T-helper 2 cell treated with Interferon-gamma antibody and Interleukin-4, amounts not matched to agents 100 ng/mL and 5 ng/mL, for 36 hours (primary cell): ENCODE data around the gene CLEC16A. TPM values are rescaled to one million over a fixed set of nuclear protein-coding genes. Genes with fewer than 3 reads are reported as not detected.

Experiments
- intact Hi-C: fragments of 100-400 bp; cut with micrococcal nuclease; formaldehyde crosslinking; loops from one replicate; pipeline ENCODE4 v1.15.1; 2023
- total RNA-seq: library from RNA; stranded (reverse); gene quantifications from 2 replicates; pipeline ENCODE4 v1.2.3, GENCODE V29; 2022

Gene CLEC16A
- total RNA-seq, 1 donor from 2014 or later = 31.0 TPM

- intact Hi-C loops = loop anchor here (5.0 to 10.0 kb wide), 2 partner anchors 49 to 247 kb away; no protein-coding TSS in a partner anchor
Measured at GRCh38 chr16:11107780-11108465, 163.6 kb downstream of the CLEC16A start.

GRCh38 chr16:11108466-11108805 lies 164.1 kb downstream of the CLEC16A start:
- intact Hi-C loops = loop anchor here (5.0 to 10.0 kb wide), 2 partner anchors 49 to 246 kb away; no protein-coding TSS in a partner anchor

GRCh38 chr16:11109566-11109965 lies 165.2 kb downstream of the CLEC16A start:
- intact Hi-C loops = loop anchor here (5.0 to 10.0 kb wide), 2 partner anchors 48 to 245 kb away; no protein-coding TSS in a partner anchor

GRCh38 chr16:11111150-11111549 lies 166.8 kb downstream of the CLEC16A start:
- intact Hi-C loops = no loop called here

- intact Hi-C loops = no loop called here
Measured at GRCh38 chr16:11111856-11112634, 167.7 kb downstream of the CLEC16A start.

- intact Hi-C loops = no loop called here
Measured at GRCh38 chr16:11112723-11113348, 168.5 kb downstream of the CLEC16A start.

- intact Hi-C loops = loop anchor here (1.0 kb wide), 1 partner anchor 9 kb away; no protein-coding TSS in a partner anchor
Measured at GRCh38 chr16:11114366-11115164, 170.2 kb downstream of the CLEC16A start.

GRCh38 chr16:11117576-11118211 lies 173.3 kb downstream of the CLEC16A start:
- intact Hi-C loops = no loop called here

- intact Hi-C loops = no loop called here
Measured at GRCh38 chr16:11118479-11118878, 174.1 kb downstream of the CLEC16A start.

GRCh38 chr16:11121083-11121608 lies 176.8 kb downstream of the CLEC16A start:
- intact Hi-C loops = no loop called here

GRCh38 chr16:11121914-11122692 lies 177.7 kb downstream of the CLEC16A start:
- intact Hi-C loops = no loop called here

GRCh38 chr16:11123666-11124065 lies 179.3 kb downstream of the CLEC16A start:
- intact Hi-C loops = no loop called here

GRCh38 chr16:11125936-11126335 lies 181.6 kb downstream of the CLEC16A start:
- intact Hi-C loops = no loop called here

- intact Hi-C loops = no loop called here
Measured at GRCh38 chr16:11126399-11127054, 182.2 kb downstream of the CLEC16A start.

GRCh38 chr16:11127610-11128195 lies 183.3 kb downstream of the CLEC16A start:
- intact Hi-C loops = no loop called here

GRCh38 chr16:11128211-11129141 lies 184.1 kb downstream of the CLEC16A start:
- intact Hi-C loops = no loop called here

- intact Hi-C loops = no loop called here
Measured at GRCh38 chr16:11129378-11129781, 185.0 kb downstream of the CLEC16A start.
